ENCODE results near the gene POFUT2.

GRCh38 chr21:45285266-45285931 is 2.3 kb downstream of the POFUT2 start:
- TF ChIP-seq, protein P1, sequence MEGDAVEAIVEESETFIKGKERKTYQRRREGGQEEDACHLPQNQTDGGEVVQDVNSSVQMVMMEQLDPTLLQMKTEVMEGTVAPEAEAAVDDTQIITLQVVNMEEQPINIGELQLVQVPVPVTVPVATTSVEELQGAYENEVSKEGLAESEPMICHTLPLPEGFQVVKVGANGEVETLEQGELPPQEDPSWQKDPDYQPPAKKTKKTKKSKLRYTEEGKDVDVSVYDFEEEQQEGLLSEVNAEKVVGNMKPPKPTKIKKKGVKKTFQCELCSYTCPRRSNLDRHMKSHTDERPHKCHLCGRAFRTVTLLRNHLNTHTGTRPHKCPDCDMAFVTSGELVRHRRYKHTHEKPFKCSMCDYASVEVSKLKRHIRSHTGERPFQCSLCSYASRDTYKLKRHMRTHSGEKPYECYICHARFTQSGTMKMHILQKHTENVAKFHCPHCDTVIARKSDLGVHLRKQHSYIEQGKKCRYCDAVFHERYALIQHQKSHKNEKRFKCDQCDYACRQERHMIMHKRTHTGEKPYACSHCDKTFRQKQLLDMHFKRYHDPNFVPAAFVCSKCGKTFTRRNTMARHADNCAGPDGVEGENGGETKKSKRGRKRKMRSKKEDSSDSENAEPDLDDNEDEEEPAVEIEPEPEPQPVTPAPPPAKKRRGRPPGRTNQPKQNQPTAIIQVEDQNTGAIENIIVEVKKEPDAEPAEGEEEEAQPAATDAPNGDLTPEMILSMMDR (IDR thresholded peaks at IDR 0.05), result no peak
- TF ChIP-seq EP300 (IDR thresholded peaks at IDR 0.05) (no peak), POLR2A (IDR thresholded peaks at IDR 0.05) (no peak), POLR2AphosphoS5 (IDR thresholded peaks at IDR 0.05) (no peak)

All from sigmoid colon (tissue), 4 donors.